ENCODE data around the gene MSANTD4.
"Not testable (repeated sequence)": the region's sequence is repeated elsewhere in the genome, so short reads cannot be mapped to it uniquely, and the experiment has no call there.

MSANTD4 gene

DNA sequence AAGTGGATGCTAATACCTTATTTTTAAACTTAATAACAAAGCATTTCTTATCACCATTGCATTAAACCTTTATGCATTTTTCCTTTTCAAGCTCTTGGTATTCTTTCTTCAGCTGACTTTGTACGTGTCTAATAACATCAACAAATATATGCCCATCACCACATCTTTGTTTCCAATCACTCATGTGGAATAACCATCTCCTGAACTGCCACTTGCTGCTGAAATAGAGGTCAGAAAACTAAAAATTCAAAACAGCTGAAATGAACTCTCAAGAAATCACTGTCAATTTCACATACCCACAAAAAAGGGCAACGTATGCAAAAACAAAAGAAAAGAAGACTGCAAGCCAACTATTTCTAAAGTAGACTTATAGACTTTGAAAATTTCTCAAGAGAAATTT lies 7.4 kb downstream of the MSANTD4 start:
- DNase-seq (ENCODE audit: extremely low read depth in 1 of 2, low read depth in 1 of 2), result no peak

DNA sequence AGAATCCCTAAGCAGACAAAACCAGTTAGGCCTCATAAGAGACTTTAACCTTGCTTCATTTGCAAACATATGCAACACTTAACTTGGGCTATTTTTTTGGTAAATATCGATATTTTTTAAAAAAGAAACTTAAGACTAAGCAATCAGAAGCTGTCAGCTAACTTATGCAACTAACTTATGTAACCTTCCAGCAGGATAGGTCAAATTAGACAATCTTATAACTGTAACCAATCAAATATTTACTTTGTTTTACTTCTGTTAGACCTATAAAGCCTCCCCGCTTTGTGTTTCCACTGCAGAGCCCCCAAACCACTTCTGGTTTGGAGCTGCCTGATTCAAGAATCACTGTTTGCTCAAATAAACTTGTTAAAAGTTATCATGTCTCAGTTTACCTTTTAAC lies 8.0 kb downstream of the MSANTD4 start:
- no peak for DNase-seq (ENCODE audit: extremely low read depth in 1 of 2, low read depth in 1 of 2)

DNA sequence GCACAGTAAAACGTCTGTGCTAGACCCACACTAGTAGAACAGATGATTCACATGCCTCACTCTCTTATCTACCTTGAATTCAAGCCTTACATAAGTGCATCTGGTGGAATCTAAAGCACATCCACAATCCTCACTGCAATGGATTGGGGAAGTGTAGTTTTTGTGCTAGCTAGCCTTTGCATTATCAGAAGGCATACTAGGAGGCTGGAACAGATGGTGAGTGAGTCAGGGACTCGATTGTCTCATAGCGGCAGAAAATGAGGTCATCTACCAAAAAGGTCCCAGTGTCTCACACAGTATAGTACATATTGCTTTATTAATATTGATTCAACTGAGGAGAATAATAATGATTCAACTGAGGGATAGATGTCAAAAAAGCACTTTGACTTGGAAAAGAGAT lies 9.3 kb downstream of the MSANTD4 start:
- no peak for DNase-seq (ENCODE audit: extremely low read depth in 1 of 2, low read depth in 1 of 2)

DNA sequence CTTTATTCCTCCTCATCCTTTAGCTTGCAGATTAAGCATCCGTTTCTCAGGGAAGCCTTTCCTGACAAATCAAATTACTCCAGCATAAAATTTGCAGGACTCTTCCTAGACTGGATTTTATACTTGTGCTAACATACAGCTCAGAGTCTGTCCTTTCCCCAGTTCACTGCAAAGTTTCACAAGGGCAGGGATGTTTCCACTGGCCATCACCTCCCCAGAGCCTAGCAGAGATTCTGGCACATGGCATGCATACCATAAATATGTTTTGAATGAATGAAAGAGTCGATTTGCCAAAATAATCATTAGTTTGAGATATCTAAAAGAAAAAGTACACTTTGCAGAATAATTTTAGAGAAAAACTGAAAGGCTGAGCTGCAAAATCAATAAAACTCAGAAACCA lies 10.6 kb downstream of the MSANTD4 start:
- no peak for DNase-seq (ENCODE audit: extremely low read depth in 1 of 2, low read depth in 1 of 2)

DNA sequence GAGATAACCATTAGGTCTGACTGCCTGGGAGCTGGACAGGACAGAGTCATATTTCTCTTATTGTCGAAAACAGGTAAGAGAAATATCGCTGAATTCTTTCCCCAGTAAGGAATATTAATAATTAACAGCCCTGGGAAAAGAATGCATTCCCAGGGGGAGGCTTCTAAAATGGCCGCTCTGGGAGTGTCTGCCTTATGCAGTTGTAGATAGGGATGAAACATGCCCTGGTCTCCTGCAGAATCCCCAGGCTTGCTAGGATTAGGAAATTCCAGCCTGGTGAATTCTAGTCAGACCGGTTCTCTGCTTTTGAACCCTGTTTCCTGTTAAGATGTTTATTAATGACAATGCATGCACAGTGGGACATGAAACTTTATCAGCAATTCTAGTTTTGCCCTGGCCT lies 18.9 kb downstream of the MSANTD4 start:
- DNase-seq (ENCODE audit: extremely low read depth in 1 of 2, low read depth in 1 of 2), result not testable (repeated sequence)

DNA sequence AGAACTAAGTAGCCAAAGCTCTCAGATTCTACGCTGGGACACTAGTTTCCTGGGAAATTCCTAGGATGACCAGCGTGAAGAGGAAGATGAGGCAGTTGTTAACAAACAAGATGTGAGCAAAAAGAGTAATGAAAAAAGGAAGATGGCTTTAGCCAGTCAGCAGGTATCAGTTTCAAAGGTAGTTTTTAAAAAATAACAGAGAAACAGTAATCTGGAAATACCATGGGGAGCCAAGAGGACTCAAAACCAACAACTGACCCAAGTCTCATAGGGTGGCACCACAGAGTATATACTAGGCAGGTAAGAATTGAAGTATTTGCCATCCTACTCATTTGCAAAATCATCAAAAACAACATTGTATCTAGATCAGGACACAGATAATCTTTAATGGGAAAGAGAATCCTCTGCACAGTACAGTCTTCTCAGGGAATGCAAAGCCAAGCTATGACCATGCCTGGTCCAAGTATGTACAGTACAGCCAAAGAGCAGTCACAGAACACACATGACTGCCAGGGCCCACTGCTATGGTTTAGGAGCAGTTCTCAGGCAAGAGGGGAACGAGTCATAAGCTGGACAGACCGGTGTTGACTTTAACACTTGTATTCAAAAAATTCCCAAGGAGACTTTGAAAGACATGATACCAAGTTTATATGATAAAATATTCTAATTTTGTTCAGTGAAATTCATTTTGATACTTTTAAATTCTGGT lies 20.6 kb downstream of the MSANTD4 start:
- no peak for DNase-seq (ENCODE audit: extremely low read depth in 1 of 2, low read depth in 1 of 2)

DNA sequence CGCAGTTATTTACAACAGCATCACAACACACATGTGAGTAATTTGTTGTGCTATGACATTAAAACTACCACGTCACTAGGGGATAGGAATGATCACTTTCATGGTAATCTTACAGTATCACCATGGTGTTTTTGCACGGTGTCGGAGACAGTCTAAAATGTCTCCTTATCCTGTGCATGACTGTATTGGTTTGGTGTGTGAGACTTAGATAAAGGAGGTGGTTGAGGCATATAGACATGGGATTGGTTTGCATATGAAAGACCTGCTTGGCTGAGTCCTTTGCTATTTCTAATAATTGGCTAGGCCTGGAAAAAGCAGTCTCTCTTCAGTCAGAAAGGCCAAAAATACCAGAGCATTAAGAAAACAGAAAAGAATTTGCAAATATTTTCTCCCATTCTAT lies 30.2 kb downstream of the MSANTD4 start:
- DNase-seq (ENCODE audit: extremely low read depth in 1 of 2, low read depth in 1 of 2), result no peak

DNA sequence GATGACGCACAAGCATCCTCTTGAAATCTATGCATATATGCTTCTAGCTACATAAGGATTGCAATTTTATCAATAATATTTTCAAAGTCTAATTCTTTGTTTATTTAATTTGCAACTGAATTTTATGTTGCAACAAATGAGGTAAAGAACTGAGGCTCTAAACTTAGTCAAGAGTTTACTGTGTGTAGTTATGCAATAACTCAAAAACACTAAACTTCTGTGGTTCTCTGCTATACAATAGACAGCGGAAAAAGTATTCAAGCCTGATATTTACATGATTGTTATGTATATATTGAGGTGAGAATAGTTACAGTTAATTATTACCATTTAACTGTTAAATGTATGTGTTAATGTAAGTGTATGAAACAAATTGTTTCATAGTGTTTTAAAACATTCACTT lies 32.9 kb downstream of the MSANTD4 start:
- no peak for DNase-seq (ENCODE audit: extremely low read depth in 1 of 2, low read depth in 1 of 2)

- DNase-seq (ENCODE audit: extremely low read depth in 1 of 2, low read depth in 1 of 2), result no peak
Observed at GRCh38 chr11:105988197-105988596, 33.8 kb downstream of the MSANTD4 start.

DNA sequence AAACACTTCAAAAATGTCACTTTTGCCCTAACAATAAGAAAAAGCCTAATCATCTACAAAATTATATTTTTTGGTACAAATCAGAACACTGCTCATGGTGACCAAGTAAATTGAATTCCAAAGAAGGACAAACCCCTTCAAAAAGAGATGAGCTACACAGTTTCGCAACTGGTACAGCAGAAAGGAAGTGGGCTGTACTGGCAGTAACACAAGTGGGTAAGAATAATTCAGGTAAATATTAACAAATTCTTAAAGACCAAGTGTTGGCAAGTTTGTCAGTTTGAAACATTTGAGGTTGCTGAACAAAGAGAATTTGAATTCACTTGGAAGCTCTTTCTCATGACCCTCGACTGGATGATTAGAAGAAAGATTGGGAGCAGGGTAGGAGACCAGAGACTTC lies 35.5 kb downstream of the MSANTD4 start:
- no peak for DNase-seq (ENCODE audit: extremely low read depth in 1 of 2, low read depth in 1 of 2)

GRCh38 chr11:105979997-105980703 lies 41.9 kb downstream of the MSANTD4 start:
- DNase-seq (ENCODE audit: extremely low read depth in 1 of 2, low read depth in 1 of 2), result no peak

- DNase-seq (ENCODE audit: extremely low read depth in 1 of 2, low read depth in 1 of 2), result no peak
Observed at GRCh38 chr11:105975128-105975527, 46.9 kb downstream of the MSANTD4 start.

DNA sequence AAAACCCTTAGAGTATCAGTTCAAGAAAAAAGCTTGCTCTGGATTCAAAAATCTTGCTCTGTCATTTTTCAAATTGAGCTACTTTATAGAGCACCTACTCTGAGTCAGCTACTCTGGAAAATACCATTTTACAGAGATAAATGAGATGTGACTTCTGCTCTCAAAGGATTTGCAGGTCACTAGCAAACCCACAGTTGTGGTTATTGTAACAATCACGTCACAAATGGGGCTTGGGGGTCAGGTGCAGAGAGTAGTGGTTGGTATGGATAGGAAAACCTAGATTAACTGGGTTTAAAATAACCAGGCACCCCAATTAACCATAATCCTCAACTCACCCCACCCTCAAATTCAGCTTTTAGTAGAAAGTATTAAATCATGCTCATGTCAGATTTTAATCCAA lies 52.3 kb downstream of the MSANTD4 start:
- no peak for DNase-seq (ENCODE audit: extremely low read depth in 1 of 2, low read depth in 1 of 2)

DNA sequence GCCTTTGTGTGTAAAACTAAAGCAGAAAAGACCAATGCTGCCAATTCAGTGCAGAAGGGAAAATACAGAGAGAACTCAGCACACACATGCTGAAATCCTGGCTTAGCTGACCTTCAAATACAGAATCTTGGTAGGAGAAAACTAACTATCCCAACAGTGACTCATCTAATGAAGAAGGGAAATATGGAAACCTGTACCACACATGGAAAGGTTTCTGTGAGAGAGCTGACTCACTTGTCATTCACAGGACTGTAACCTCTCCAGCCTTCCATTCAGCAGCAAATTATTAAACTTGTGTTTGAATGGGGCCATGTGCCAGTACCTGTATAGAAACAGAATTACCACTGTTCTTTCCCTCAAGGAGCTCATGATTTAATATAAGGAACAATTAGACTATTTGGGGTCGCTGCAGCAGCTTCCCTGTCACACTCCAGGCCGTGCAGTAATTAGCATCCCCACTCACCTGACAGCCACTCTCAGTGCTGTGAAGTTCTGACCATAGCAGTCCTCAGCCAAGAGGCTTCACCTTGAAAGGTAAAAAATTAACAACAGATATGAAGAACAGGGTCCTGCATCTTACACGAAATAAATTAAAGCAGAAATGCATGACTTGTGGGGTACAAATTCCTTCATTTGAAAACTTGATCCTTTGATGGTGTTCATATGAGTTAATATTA lies 53.9 kb downstream of the MSANTD4 start:
- DNase-seq (ENCODE audit: extremely low read depth in 1 of 2, low read depth in 1 of 2), result no peak

DNA sequence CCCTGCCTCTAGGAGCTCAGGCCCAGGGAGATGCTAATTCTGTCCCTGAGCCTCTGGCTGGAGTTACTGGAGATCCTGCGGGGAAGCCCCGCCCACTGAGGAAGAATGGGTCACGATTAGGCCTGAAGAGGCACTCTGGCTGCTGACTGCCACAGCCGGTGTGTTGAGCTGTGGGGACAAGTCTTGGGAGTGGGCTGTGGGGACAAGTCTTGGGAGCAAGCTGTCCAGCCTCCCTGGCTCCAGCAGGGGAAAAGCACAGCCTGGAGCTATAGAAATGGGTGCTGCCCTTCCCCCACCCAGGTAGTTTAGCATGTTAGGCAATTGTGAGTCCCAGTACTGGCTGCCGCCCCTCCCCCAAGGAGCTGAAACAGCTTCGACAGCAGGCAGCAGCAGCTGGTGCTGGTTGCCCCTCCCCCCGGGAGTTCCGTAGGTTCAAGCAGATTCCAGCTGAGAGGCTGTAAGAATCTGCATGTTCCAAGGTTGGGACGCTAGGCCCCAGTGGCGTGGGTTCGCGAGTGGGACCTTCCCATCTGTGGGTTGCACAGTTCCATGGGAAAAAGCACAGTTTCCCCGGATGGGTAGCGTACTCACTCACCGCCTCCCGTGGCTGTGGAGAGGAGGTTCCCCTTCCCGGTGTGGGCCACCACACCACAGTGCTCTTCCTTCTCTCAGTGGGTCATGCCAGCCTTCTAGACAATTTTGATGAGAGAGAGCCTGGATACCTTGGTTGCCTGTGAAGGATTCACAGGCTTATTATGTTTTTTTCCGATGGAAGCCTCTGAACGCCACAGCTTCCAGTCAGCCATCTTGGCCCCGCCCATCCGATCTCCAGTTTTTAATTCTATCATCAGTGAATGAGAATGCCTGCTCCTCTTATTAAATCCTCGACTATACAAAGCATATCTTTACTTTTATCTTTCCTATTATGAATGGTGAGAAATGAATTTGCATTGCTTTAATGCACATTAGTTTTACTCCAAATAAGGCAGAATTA lies 61.5 kb downstream of the MSANTD4 start:
- no peak for DNase-seq (ENCODE audit: extremely low read depth in 1 of 2, low read depth in 1 of 2)

All from activated CD8-positive, alpha-beta memory T cell treated with anti-CD3 and anti-CD28 coated beads for 1 hour (primary cell).